Stomach (tissue), 9 donors: ENCODE results near the gene TMEM245. TPM values are rescaled to one million over a fixed set of nuclear protein-coding genes. Genes with fewer than 3 reads are reported as not detected.

ENCODE experiments used
- DNase-seq, 2 donors: peaks; one replicate each; pipeline versions ENCODE4 v3.0.0 to v3.0.0-alpha.2; 2013 to 2019
- H3K27ac ChIP-seq, 5 donors: fragments of 200-600 bp in 4 of 5; sonication (generic) in 4 of 5; one replicate each; pipeline ENCODE4 v1.5.1; 2013 to 2019; ENCODE audit warnings: mild to moderate bottlenecking in 1 of 5, moderate library complexity in 1 of 5
- H3K27me3 ChIP-seq, 3 donors: fragments of 200-600 bp; sonication (generic); one replicate each; pipeline ENCODE4 v1.5.1; 2017 to 2019; ENCODE audit warnings: mixed run types in 1 of 3
- H3K36me3 ChIP-seq, 4 donors: fragments of 200-600 bp; sonication (generic); 1 replicate in 3 of 4; 2 replicates in 1 of 4; pipeline ENCODE4 v1.5.1; 2016 to 2019
- H3K4me1 ChIP-seq, 4 donors: fragments of 200-600 bp; sonication (generic); one replicate each; pipeline ENCODE4 v1.5.1; 2016 to 2019
- H3K4me3 ChIP-seq, 4 donors: fragments of 200-600 bp; sonication (generic) in 3 of 4; one replicate each; pipeline ENCODE4 v1.5.1; 2016 to 2019; ENCODE audit warnings: mild to moderate bottlenecking in 1 of 4
- H3K9me3 ChIP-seq, 4 donors: fragments of 200-600 bp; sonication (generic); one replicate each; pipeline ENCODE4 v1.5.1; 2016 to 2019
- CTCF ChIP-seq, 7 experiments: fragments of 450-650 bp in 4 of 7; fragments of 200-600 bp in 3 of 7; sonication (generic) in 3 of 7; IDR thresholded peaks; one replicate each; pipeline ENCODE4 v1.5.1; 2016 to 2019; ENCODE audit warnings: antibody characterized with exemption in 7 of 7, control low read depth in 2 of 7, mild to moderate bottlenecking in 1 of 7
- EP300 ChIP-seq: sonication (generic); formaldehyde crosslinking; IDR thresholded peaks from one replicate; pipeline ENCODE4 v1.6.1; 2017; ENCODE audit warnings: antibody characterized with exemption
- POLR2A ChIP-seq, 4 donors: fragments of 450-650 bp; IDR thresholded peaks; one replicate each; pipeline ENCODE4 v1.6.1; 2016; ENCODE audit warnings: antibody characterized with exemption in 4 of 4, control low read depth in 2 of 4, mild to moderate bottlenecking in 1 of 4, moderate library complexity in 1 of 4
- POLR2AphosphoS5 ChIP-seq, 3 donors: sonication (generic); formaldehyde crosslinking; IDR thresholded peaks; one replicate each; pipeline ENCODE4 v1.6.1; 2016; ENCODE audit warnings: antibody characterized with exemption in 3 of 3
- WGBS, 5 donors: extraction: QIAGEN DNeasy Blood & Tissue Kit in 3 of 5; methylation state at CpG; one replicate each; pipeline versions ENCODE4 v1.1.5 to v1.1.7; 2013 to 2018; 5-methylcytosine and 5-hydroxymethylcytosine counted together
- intact Hi-C: fragments of 100-400 bp; cut with DNase I; formaldehyde crosslinking; loops from one replicate; pipeline ENCODE4 v1.15.1; 2023; ENCODE audit warnings: low total_unique reads
- polyA plus RNA-seq, 3 donors: library from polyadenylated mRNA; stranded (reverse); fragments of 200-250 nt; gene quantifications; one replicate each; pipeline ENCODE4 v1.2.3, GENCODE V29; 2013
- total RNA-seq, 5 donors: library from RNA; depleted of rRNA; stranded (reverse); fragments of >200 nt; gene quantifications; one replicate each; pipeline versions ENCODE4 v1.1.0 to v1.2.3, GENCODE V29; 2014 to 2016
- donor health status: healthy with polysubstance abuse.
- donor health status: Bipolar disorder and iron deficiency.
- donor health status: healthy.

Gene TMEM245
- total and polyA plus RNA-seq, 8 donors, result 4.0 to 107 (median 35.5) TPM

GRCh38 chr9:109072821-109073435, 46.8 kb downstream of the TMEM245 start:
- Histone ChIP-seq H3K27ac (no peak overlapping the region), H3K9me3 (no peaks in the 10 kb centered on the region), H3K27me3 (no peaks in the 10 kb centered on the region), H3K36me3 (peaks cover 16 to 73% (median 71%) of the 10 kb centered on the region in 4 donors), H3K4me1 (peaks cover 0 to 34% (median 9%) of the 10 kb centered on the region in 4 donors), H3K4me3 (no peak overlapping the region)
- 59 to 73% (median 60%) methylated on average over 2 of the region's 2 CpGs for WGBS, 5 donors
- TF ChIP-seq POLR2A (IDR thresholded peaks at IDR 0.05) (no peak), POLR2AphosphoS5 (IDR thresholded peaks at IDR 0.05) (no peak), CTCF (IDR thresholded peaks at IDR 0.05) (no peak), EP300 (no peak)
- intact Hi-C loops, result no loop called here
- no peak for DNase-seq

GRCh38 chr9:109072133-109072692, 47.5 kb downstream of the TMEM245 start:
- 69 to 80% (median 78%) methylated on average over 8 of the region's 8 CpGs for WGBS, 5 donors

GRCh38 chr9:109068764-109069163, 51.0 kb downstream of the TMEM245 start:
- Histone ChIP-seq H3K27ac (no peak overlapping the region), H3K27me3 (no peaks in the 10 kb centered on the region), H3K9me3 (no peaks in the 10 kb centered on the region), H3K4me3 (no peak overlapping the region), H3K36me3 (peaks cover 30 to 93% (median 91%) of the 10 kb centered on the region in 4 donors), H3K4me1 (peaks cover 0 to 18% (median 0%) of the 10 kb centered on the region in 4 donors)
- 95 to 98% (median 96%) methylated on average over 1 of the region's 1 CpG for WGBS, 5 donors
- intact Hi-C loops, result no loop called here
- no peak for DNase-seq
- no peak for TF ChIP-seq EP300

More at GRCh38 chr9:109072133-109072692, 47.5 kb downstream of the TMEM245 start:
- DNase-seq, result no peak
- no peaks in the 10 kb centered on the region for H3K27me3 ChIP-seq
- no peak overlapping the region for H3K4me3 ChIP-seq
- no peaks in the 10 kb centered on the region for H3K9me3 ChIP-seq
- peaks cover 16 to 79% (median 72%) of the 10 kb centered on the region in 4 donors for H3K36me3 ChIP-seq
- no peak overlapping the region for H3K27ac ChIP-seq
- peaks cover 0 to 29% (median 6%) of the 10 kb centered on the region in 4 donors for H3K4me1 ChIP-seq
- TF ChIP-seq POLR2AphosphoS5 (IDR thresholded peaks at IDR 0.05), result no peak
- TF ChIP-seq CTCF (IDR thresholded peaks at IDR 0.05), result no peak
- TF ChIP-seq EP300, result no peak
- TF ChIP-seq POLR2A (IDR thresholded peaks at IDR 0.05), result no peak
- intact Hi-C loops, result no loop called here

DNA sequence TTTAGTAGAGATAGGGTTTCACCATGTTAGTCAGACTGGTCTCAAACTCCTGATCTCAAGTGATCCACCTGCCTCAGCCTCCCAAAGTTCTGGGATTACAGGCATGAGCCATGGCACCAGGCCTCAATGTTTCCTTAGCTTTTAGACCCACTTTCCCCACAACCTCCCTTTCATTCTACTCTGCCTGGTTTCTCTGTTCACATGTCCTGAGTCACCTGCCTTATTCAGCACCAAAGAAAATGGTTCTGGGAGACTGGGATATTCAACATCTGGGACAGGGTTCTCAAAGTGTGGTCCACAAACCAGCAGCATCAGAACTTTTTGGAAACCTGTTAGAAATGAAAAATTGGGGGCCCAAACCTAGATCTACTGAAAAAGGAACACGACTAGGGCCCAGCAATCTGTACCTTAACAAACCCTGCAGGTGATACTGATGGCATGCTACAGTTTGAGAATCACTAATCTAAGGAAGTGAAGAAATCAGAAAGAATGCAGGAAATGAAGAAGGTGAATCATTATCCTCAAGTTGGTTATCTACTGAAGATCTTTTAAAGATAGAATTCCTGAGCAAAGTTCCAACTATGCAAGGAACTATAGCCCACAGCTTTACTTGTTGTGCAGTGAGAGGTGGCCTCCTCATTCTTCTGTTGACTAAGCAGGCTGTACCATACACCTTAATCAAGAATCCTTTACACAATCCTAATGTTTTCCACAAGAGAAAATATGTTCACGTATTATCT, 54.6 kb downstream of the TMEM245 start:
- intact Hi-C loops, result no loop called here
- peaks cover 21 to 97% (median 92%) of the 10 kb centered on the region in 4 donors for H3K36me3 ChIP-seq
- H3K9me3 ChIP-seq, result no peaks in the 10 kb centered on the region
- TF ChIP-seq POLR2A (IDR thresholded peaks at IDR 0.05) (no peak), EP300 (no peak), POLR2AphosphoS5 (IDR thresholded peaks at IDR 0.05) (no peak), CTCF (IDR thresholded peaks at IDR 0.05) (no peak)
- H3K4me3 ChIP-seq, result no peak overlapping the region
- DNase-seq, result no peak
- H3K27ac ChIP-seq, result no peak overlapping the region
- H3K27me3 ChIP-seq, result no peaks in the 10 kb centered on the region
- H3K4me1 ChIP-seq, result peaks cover 0 to 4% (median 2%) of the 10 kb centered on the region in 4 donors
- WGBS, 5 donors, result 86 to 100% (median 89%) methylated on average over 2 of the region's 2 CpGs
